Cardiac fibroblast (primary cell): ENCODE results near the gene HEXIM2.
A peak's percentile ranks its signal among the peaks of the same experiment; 100 is the strongest.

Experiments used
- DNase-seq, 2 donors: peaks; one replicate each; pipeline versions ENCODE4 v3.0.0 to v3.0.0-alpha.2; 2010; ENCODE audit warnings: low read depth in 2 of 2
- H3K4me3 ChIP-seq, 2 donors: replicated peaks in 1 of 2; 1 replicate in 1 of 2; 2 replicates in 1 of 2; pipeline ENCODE4 v1.5.1; 2011; ENCODE audit warnings: low read depth in 2 of 2, low read length in 2 of 2, mild to moderate bottlenecking in 2 of 2, moderate library complexity in 1 of 2
- CTCF ChIP-seq: IDR thresholded peaks from one replicate; pipeline ENCODE4 v1.5.1; 2011; ENCODE audit warnings: low read depth, mild to moderate bottlenecking, low read length, inconsistent platforms

The HEXIM2 gene

GRCh38 chr17:45186801-45187354 lies 25.2 kb downstream of the HEXIM2 start:
- no peak overlapping the region for H3K4me3 ChIP-seq
- no peak for DNase-seq
- no peak for TF ChIP-seq CTCF

- no peak overlapping the region for H3K4me3 ChIP-seq
- DNase-seq = no peak
- no peak for TF ChIP-seq CTCF
Observed at GRCh38 chr17:45189009-45189408, 27.3 kb downstream of the HEXIM2 start.

GRCh38 chr17:45190503-45191255 lies 29.0 kb downstream of the HEXIM2 start:
- DNase-seq = no peak
- TF ChIP-seq CTCF = no peak
- H3K4me3 ChIP-seq = no peak overlapping the region

GRCh38 chr17:45195424-45195823 lies 33.7 kb downstream of the HEXIM2 start:
- no peak overlapping the region for H3K4me3 ChIP-seq
- no peak for DNase-seq
- TF ChIP-seq CTCF = no peak

- no peak for TF ChIP-seq CTCF
- DNase-seq = no peak
- H3K4me3 ChIP-seq = no peak overlapping the region
Observed at GRCh38 chr17:45197108-45197507, 35.4 kb downstream of the HEXIM2 start.

- peak; percentile 100 for TF ChIP-seq CTCF
- no peak overlapping the region for H3K4me3 ChIP-seq
Observed at GRCh38 chr17:45197555-45198334, 36.1 kb downstream of the HEXIM2 start.

More at GRCh38 chr17:45197555-45198334, 36.1 kb downstream of the HEXIM2 start:
- DNase-seq = peak; percentile 90 to 91
